ENCODE results near the gene KCND2.

GRCh38 chr7:120662291-120662690, 389.3 kb downstream of the KCND2 start:
- TF ChIP-seq CTCF (conservative IDR thresholded peaks at IDR 0.05): no peak
- TF ChIP-seq EZH2 (IDR thresholded peaks at IDR 0.05; ENCODE audit: low read depth): no peak
